ENCODE data around the gene CYB5RL. TPM values are rescaled to one million over a fixed set of nuclear protein-coding genes. Genes with fewer than 3 reads are reported as not detected.
"Not testable (repeated sequence)": the region's sequence is repeated elsewhere in the genome, so short reads cannot be mapped to it uniquely, and the experiment has no call there.

The CYB5RL gene
- total and polyA plus RNA-seq, 4 donors, result 2.2 to 9.0 (median 5.2) TPM

GRCh38 chr1:54167422-54168139, 32.2 kb downstream of the CYB5RL start:
- ATAC-seq (ENCODE audit: insufficient read depth, low FRiP score) (no peak), DNase-seq (no peak)
- no peak overlapping the region for H3K4me3 ChIP-seq
- no peaks in the 10 kb centered on the region for H3K9me3 ChIP-seq (ENCODE audit: control insufficient read depth in 4 of 4, insufficient read depth in 3 of 4, low read length in 3 of 4)
- H3K36me3 ChIP-seq (ENCODE audit: control insufficient read depth in 4 of 4, insufficient read depth in 4 of 4, low read length in 4 of 4), result no peaks in the 10 kb centered on the region
- H3K27ac ChIP-seq (ENCODE audit: low read depth in 1 of 2, low read length in 1 of 2), result no peak overlapping the region
- TF ChIP-seq CTCF (IDR thresholded peaks at IDR 0.05; ENCODE audit: control extremely low read depth, extremely low read depth), result no peak
- H3K27me3 ChIP-seq (ENCODE audit: control insufficient read depth in 3 of 3, insufficient read depth in 3 of 3, low read length in 2 of 3), result no peaks in the 10 kb centered on the region
- peaks cover 0 to 2% (median 0%) of the 10 kb centered on the region in 5 donors for H3K4me1 ChIP-seq (ENCODE audit: control insufficient read depth in 5 of 5, insufficient read depth in 5 of 5, low read length in 5 of 5)
- WGBS, 2 donors, result 89 to 94% methylated on average over 9 of the region's 9 CpGs
- H3K9ac ChIP-seq (ENCODE audit: insufficient read depth in 1 of 2, low read length in 2 of 2), result no peak overlapping the region

- not testable (repeated sequence) for H3K36me3 ChIP-seq (ENCODE audit: control insufficient read depth in 4 of 4, insufficient read depth in 4 of 4, low read length in 4 of 4); H3K9me3 ChIP-seq (ENCODE audit: control insufficient read depth in 4 of 4, insufficient read depth in 3 of 4, low read length in 3 of 4); H3K4me3 ChIP-seq; H3K27ac ChIP-seq (ENCODE audit: low read depth in 1 of 2, low read length in 1 of 2); DNase-seq; H3K4me1 ChIP-seq (ENCODE audit: control insufficient read depth in 5 of 5, insufficient read depth in 5 of 5, low read length in 5 of 5); H3K27me3 ChIP-seq (ENCODE audit: control insufficient read depth in 3 of 3, insufficient read depth in 3 of 3, low read length in 2 of 3); H3K9ac ChIP-seq (ENCODE audit: insufficient read depth in 1 of 2, low read length in 2 of 2); ATAC-seq (ENCODE audit: insufficient read depth, low FRiP score)
- WGBS, 2 donors, result 92 to 98% methylated on average over 8 of the region's 8 CpGs
These were observed 33.5 kb downstream of the CYB5RL start for GRCh38 chr1:54166357-54166756.

- Histone ChIP-seq H3K36me3 (ENCODE audit: control insufficient read depth in 4 of 4, insufficient read depth in 4 of 4, low read length in 4 of 4) (no peaks in the 10 kb centered on the region), H3K27me3 (ENCODE audit: control insufficient read depth in 3 of 3, insufficient read depth in 3 of 3, low read length in 2 of 3) (no peaks in the 10 kb centered on the region), H3K27ac (ENCODE audit: low read depth in 1 of 2, low read length in 1 of 2) (no peak overlapping the region), H3K9ac (ENCODE audit: insufficient read depth in 1 of 2, low read length in 2 of 2) (no peak overlapping the region), H3K9me3 (ENCODE audit: control insufficient read depth in 4 of 4, insufficient read depth in 3 of 4, low read length in 3 of 4) (no peaks in the 10 kb centered on the region), H3K4me3 (no peak overlapping the region), H3K4me1 (ENCODE audit: control insufficient read depth in 5 of 5, insufficient read depth in 5 of 5, low read length in 5 of 5) (peaks cover 0 to 1% (median 0%) of the 10 kb centered on the region in 5 donors)
- no peak for DNase-seq
- no peak for ATAC-seq (ENCODE audit: insufficient read depth, low FRiP score)
- TF ChIP-seq CTCF (IDR thresholded peaks at IDR 0.05; ENCODE audit: control extremely low read depth, extremely low read depth), result no peak
- 93 to 96% methylated on average over 15 of the region's 15 CpGs for WGBS, 2 donors
These were observed 34.7 kb downstream of the CYB5RL start for GRCh38 chr1:54165146-54165545.

- no peak for ATAC-seq (ENCODE audit: insufficient read depth, low FRiP score)
- no peak overlapping the region for H3K4me3 ChIP-seq
- whole genome bisulfite sequencing, 2 donors, result 84 to 93% methylated on average over 5 of the region's 5 CpGs
- H3K27ac ChIP-seq (ENCODE audit: low read depth in 1 of 2, low read length in 1 of 2), result no peak overlapping the region
- H3K4me1 ChIP-seq (ENCODE audit: control insufficient read depth in 5 of 5, insufficient read depth in 5 of 5, low read length in 5 of 5), result peaks cover 0 to 1% (median 0%) of the 10 kb centered on the region in 5 donors
- H3K36me3 ChIP-seq (ENCODE audit: control insufficient read depth in 4 of 4, insufficient read depth in 4 of 4, low read length in 4 of 4), result no peaks in the 10 kb centered on the region
- no peak for DNase-seq
- TF ChIP-seq CTCF (IDR thresholded peaks at IDR 0.05; ENCODE audit: control extremely low read depth, extremely low read depth), result no peak
- no peak overlapping the region for H3K9ac ChIP-seq (ENCODE audit: insufficient read depth in 1 of 2, low read length in 2 of 2)
- H3K27me3 ChIP-seq (ENCODE audit: control insufficient read depth in 3 of 3, insufficient read depth in 3 of 3, low read length in 2 of 3), result no peaks in the 10 kb centered on the region
- no peaks in the 10 kb centered on the region for H3K9me3 ChIP-seq (ENCODE audit: control insufficient read depth in 4 of 4, insufficient read depth in 3 of 4, low read length in 3 of 4)
These were observed 36.3 kb downstream of the CYB5RL start for GRCh38 chr1:54163573-54163972.

Data from lung (tissue), 12 donors.